ENCODE data around the gene PRCD.

DNA sequence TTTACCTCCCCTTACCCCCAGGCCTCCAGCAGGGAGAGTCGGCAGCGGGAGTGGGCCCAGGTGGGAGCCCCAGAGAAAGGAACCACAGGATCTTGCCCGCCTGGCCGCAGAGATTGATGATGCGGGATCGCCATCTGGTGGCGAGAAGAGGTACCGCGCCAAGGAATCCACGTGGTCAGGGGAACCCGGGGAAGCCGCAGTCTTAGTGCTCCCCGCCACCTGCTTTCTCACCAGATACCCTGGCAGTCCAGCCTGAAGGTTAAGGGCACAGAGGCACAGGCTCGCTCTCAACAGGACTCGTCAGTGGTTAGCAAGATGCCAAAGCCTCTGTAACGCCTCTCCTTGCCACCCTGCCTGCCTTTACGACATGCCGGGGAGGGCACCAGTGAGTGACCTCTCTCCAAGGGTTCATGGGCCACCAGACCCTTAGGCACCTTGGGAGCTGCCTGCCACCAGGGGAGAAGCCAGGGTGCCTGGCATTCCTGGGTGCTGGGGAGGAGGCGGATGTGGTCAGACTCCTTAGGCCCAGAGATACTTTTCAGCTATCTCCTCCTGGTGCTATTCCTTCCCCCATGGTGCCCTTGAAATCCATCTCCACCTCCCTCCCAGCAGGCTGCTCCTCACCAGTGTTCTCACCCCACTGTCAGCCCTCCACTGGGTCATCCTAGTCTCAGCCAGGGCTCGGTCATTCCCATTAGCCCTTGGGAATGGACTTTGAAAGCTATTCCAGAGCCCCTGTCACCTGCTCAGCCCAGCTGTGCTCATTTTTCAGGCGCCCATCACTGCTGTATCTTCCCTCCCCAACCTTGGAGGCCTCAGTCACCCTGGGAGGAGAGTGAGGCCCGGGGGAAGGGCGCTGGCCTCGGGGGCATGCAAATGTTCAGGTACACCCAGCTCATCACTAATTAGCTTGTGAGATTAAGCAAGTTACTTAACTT is 33.2 kb upstream of the PRCD start:
- TF ChIP-seq ZNF70 (CRISPR knock-in tag; IDR thresholded peaks at IDR 0.05), result no peak
- no peak for TF ChIP-seq TOX (CRISPR knock-in tag; IDR thresholded peaks at IDR 0.05; ENCODE audit: borderline replicate concordance)
